Measurements from ENCODE around the gene SLC43A2. TPM values are rescaled to one million over a fixed set of nuclear protein-coding genes. Genes with fewer than 3 reads are reported as not detected.

Gene SLC43A2
- total RNA-seq, 2 donors from 2014 or later = 9.5 to 16.9 TPM

GRCh38 chr17:1601571-1601970 is 27.1 kb downstream of the SLC43A2 start:
- intact Hi-C loops (cut with DNase I) = no loop called here
- no peak for DNase-seq (ENCODE audit: low spot score)

DNA sequence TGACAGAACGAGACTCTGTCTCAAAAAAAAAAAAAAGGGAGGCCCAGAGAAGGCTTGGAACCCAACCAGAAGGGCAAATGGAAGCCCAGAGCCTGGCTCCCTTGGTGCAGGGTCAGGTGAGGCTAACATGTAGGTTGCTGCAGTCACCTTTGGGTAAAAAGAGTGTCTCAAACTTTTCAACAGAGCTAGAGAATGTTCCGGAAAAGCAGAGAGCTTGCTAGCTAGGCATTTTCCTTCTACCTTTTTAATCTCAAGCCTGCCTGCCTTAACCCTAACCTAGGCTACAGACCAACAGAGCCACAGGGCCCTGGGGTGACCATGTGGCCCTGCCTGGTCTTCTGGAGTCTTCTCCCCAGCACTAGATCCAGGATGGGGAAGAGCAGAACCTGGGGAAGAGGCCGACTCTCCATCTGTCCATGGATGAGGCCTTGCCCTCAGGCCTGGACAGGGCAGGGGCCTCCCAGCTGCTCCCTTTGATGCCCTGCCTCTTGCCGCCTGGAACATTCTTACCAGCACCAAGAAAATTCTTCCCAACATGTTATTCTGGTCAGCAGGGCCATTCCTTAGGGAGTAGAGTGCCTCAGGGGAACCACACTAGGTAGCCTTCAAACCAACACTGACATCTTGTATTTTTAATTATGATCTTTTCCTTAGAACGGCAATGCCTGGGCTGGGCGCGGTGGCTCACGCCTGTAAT is 30.1 kb downstream of the SLC43A2 start:
- intact Hi-C loops (cut with DNase I) = no loop called here
- no peak for DNase-seq (ENCODE audit: low spot score)

GRCh38 chr17:1597861-1598342 is 30.7 kb downstream of the SLC43A2 start:
- intact Hi-C loops (cut with DNase I) = no loop called here
- no peak for DNase-seq (ENCODE audit: low spot score)

- intact Hi-C loops (cut with DNase I) = loop anchor here in 1 of 2 donors (5.0 kb wide), 1 partner anchor 34 kb away; the partner anchor contains the start of gene SLC43A2
- DNase-seq (ENCODE audit: low spot score) = no peak
Observed at GRCh38 chr17:1593630-1593931, 35.1 kb downstream of the SLC43A2 start.

DNA sequence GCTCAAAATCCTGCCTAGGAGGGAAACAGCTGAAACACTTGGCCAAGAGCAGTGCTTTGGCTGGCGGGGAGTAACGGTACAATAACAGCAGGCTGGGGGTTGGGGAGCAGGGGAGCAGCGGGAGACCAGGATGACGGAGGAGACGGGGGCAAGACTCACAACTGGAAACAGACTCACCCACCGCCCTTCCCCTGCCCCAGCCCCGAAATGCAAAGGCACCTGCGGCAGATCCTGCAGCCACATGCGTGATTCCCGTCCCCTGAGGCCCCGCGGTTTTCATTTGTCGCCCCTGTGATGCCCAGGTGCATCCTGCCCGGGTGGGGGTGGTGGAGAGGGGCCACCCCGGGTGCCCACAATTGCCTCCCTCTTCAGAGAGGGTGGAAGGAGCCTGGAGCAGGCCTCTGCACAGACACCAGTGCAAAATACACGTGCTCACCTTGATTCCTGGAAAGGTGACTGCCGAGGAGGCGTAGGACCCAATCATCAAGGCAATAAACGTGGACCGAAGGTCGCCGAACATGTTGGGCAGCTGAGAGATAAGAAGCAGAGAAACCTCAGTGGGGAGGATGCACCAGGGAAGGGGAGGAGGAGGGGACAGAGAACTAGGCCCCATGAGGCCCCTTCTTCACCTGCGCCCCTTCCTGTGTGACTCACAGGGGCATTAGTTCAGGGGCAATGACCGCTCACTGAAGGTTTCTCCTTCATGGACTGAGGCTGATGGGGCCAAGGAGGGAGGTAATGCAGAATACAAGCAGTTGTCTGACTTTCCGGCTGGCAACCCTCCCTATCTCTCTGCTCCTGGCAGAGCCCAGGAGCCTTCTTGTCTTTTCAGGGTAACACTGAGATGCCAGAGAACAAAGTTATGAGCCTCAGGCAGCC is 35.6 kb downstream of the SLC43A2 start:
- no peak for DNase-seq (ENCODE audit: low spot score)
- intact Hi-C loops (cut with DNase I) = loop anchor here in 1 of 2 donors (5.0 kb wide), 1 partner anchor 34 kb away; the partner anchor contains the start of gene SLC43A2

- DNase-seq (ENCODE audit: low spot score) = no peak
- intact Hi-C loops (cut with DNase I) = loop anchor here in 1 of 2 donors (5.0 kb wide), 1 partner anchor 36 kb away; the partner anchor contains the start of gene SLC43A2
Observed at GRCh38 chr17:1591474-1592090, 37.1 kb downstream of the SLC43A2 start.

- no peak for DNase-seq (ENCODE audit: low spot score)
- intact Hi-C loops (cut with DNase I) = loop anchor here in 1 of 2 donors (5.0 kb wide), 1 partner anchor 36 kb away; the partner anchor contains the start of gene SLC43A2
Observed at GRCh38 chr17:1590747-1591473, 37.7 kb downstream of the SLC43A2 start.

- intact Hi-C loops (cut with DNase I) = loop anchor here in 1 of 2 donors (5.0 kb wide), 1 partner anchor 37 kb away; the partner anchor contains the start of gene SLC43A2
- peak; percentile 93 for DNase-seq (ENCODE audit: low spot score)
Observed at GRCh38 chr17:1590029-1590746, 38.4 kb downstream of the SLC43A2 start.

DNA sequence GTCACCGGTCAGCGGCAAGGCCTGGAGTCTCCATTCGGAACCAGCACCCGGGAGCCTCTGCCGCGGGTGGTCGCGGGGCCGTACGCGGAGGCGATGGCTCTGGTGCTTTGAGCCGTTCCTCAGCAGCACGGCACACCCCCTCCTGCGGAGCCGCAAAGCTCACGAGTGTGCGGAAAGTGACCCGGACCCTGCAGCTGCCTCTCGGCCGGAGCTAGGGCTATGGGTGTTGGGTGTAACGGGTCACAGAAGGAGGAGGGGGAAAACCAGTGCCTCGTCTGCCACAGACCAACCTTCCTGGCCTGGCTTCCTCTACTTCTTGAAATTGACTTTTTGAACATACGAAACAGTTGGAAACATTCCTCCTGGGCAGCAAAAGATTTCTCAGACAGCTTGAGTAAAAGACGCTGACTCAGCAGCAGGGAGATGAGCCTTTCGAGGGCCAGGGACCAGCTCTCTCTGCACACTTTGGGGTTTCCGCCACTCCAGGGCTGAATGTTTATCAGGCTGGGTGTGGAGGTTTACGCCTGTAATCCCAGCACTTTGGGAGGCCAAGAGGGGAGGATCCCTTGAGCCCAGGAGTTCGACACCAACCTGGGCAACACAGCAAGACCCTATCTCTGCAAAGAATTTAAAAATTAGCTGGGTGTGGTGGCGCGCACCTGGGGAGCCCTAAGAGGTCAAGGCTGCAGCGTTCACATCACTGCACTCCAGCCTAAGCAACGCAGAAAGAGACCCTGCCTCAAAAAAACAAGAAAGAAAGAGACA is 39.6 kb downstream of the SLC43A2 start:
- DNase-seq (ENCODE audit: low spot score) = no peak
- intact Hi-C loops (cut with DNase I) = no loop called here

DNA sequence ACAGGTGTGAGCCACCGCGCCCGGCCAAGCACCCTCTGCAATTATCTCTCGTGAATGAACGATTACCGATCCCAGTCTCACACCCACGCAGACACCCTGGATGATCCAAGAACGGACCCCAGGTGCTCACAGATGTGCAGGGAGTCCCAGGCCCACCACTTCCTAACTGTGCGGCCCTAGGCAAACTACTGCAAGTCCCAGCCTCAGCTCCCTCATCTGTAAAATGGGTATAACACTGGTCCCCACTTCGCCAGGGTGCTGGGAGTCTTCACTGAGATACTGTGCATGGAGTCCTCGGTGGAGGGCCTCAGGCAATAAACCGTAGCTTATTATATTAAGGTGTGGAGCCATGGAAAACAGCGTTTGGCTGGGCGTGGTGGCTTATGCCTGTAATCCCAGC is 44.5 kb downstream of the SLC43A2 start:
- intact Hi-C loops (cut with DNase I) = no loop called here
- DNase-seq (ENCODE audit: low spot score) = no peak

- no peak for DNase-seq (ENCODE audit: low spot score)
- intact Hi-C loops (cut with DNase I) = no loop called here
Observed at GRCh38 chr17:1583556-1583955, 45.1 kb downstream of the SLC43A2 start.

- no peak for DNase-seq (ENCODE audit: low spot score)
- intact Hi-C loops (cut with DNase I) = no loop called here
Observed at GRCh38 chr17:1582374-1582773, 46.3 kb downstream of the SLC43A2 start.

DNA sequence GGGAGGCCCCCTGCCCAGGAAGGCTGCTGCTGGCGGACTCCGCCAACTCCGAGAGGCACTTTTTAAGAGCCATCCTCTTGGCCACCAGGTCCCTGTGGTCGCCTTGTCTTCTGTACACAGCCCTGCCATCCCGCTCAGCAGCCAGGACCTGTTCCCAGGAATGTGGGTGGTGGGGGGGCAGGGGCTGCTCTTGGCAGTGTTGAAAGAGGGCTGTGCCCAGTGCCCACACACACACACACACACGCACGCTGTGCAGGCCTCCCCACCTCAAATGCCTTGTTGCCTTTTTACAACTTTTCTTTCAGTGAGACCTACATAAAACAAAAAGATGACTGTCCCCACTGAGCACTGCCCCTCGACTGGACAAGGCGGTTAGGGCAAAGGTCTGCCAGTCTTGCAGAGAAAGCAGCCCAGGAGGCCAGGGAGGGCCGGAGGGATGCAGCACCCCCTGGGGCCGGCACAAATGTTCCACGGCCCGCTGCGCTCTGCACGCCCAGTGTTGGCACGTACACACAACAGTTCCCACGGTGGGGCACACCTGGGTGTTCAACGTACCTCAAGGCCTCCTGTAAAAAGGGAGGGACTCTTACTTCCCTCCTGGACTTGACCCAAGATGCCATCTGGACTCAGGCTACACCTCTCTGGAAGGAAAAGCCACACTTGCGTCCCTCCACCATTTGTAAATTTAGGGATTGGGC is 47.5 kb downstream of the SLC43A2 start:
- DNase-seq (ENCODE audit: low spot score) = no peak
- intact Hi-C loops (cut with DNase I) = no loop called here

GRCh38 chr17:1578029-1578428 is 50.6 kb downstream of the SLC43A2 start:
- peak; percentile 83 for DNase-seq (ENCODE audit: low spot score)
- intact Hi-C loops (cut with DNase I) = loop anchor here (5.0 to 10.0 kb wide), 3 partner anchors 49 to 287 kb away; partner anchors contain the start of genes RILP (in 2 of the 2), SCARF1 (in 2 of the 2) and SLC43A2 (in 1 of the 2)

DNA sequence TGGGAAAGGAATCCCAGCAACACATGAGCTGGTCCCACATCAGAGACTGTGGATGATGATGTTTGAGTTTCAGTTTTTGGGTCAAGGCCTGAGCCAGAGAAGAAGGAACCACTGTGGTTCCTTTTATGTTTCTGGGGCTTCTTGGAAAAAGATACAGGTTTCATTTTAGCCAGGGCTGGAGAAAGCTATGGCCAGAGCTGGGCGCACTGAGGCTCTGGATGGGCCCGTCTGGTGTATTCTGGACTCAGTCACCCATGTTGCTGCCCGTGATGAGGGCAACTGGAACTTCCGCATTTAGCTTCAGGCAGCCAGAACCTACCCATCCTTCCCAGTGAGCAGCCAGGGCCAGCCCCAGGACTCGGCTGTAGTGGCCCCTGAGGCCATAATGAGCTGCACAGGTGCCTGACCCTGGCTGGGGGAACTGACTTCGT is 51.0 kb downstream of the SLC43A2 start:
- intact Hi-C loops (cut with DNase I) = loop anchor here (5.0 to 10.0 kb wide), 3 partner anchors 50 to 287 kb away; partner anchors contain the start of genes RILP (in 2 of the 2), SCARF1 (in 2 of the 2) and SLC43A2 (in 1 of the 2)
- DNase-seq (ENCODE audit: low spot score) = peak; percentile 83

GRCh38 chr17:1577182-1577581 is 51.5 kb downstream of the SLC43A2 start:
- DNase-seq (ENCODE audit: low spot score) = peak; percentile 97
- intact Hi-C loops (cut with DNase I) = loop anchor here (5.0 to 10.0 kb wide), 3 partner anchors 50 to 288 kb away; partner anchors contain the start of genes RILP (in 2 of the 2), SCARF1 (in 2 of the 2) and SLC43A2 (in 1 of the 2)
